Subcutaneous abdominal adipose tissue (tissue), 5 donors: Measurements from ENCODE around the gene DENND4A.

Experiments
- H3K27ac ChIP-seq: one replicate; pipeline ENCODE4 v1.7.0; 2013; ENCODE audit warnings: low read depth, mild to moderate bottlenecking, inconsistent platforms, low read length, moderate library complexity
- H3K27me3 ChIP-seq, 5 donors: one replicate each; pipeline ENCODE4 v1.7.0; 2013; ENCODE audit warnings: low read length in 5 of 5, inconsistent platforms in 1 of 5; ENCODE audit not compliant: control insufficient read depth in 5 of 5, insufficient read depth in 4 of 5
- H3K36me3 ChIP-seq, 5 donors: one replicate each; pipeline ENCODE4 v1.7.0; 2013; ENCODE audit warnings: low read length in 5 of 5; ENCODE audit not compliant: control insufficient read depth in 5 of 5, insufficient read depth in 5 of 5
- H3K4me1 ChIP-seq, 5 donors: one replicate each; pipeline ENCODE4 v1.7.0; 2013; ENCODE audit warnings: low read length in 5 of 5, mild to moderate bottlenecking in 3 of 5, moderate library complexity in 1 of 5; ENCODE audit not compliant: control insufficient read depth in 5 of 5, insufficient read depth in 5 of 5
- H3K4me3 ChIP-seq, 5 donors: one replicate each; pipeline ENCODE4 v1.7.0; 2013; ENCODE audit warnings: low read length in 5 of 5, low read depth in 1 of 5
- H3K9ac ChIP-seq, 5 donors: one replicate each; pipeline ENCODE4 v1.7.0; 2013; ENCODE audit warnings: low read length in 5 of 5, mild to moderate bottlenecking in 4 of 5, moderate library complexity in 3 of 5
- H3K9me3 ChIP-seq, 5 donors: one replicate each; pipeline ENCODE4 v1.7.0; 2013; ENCODE audit warnings: low read length in 5 of 5; ENCODE audit not compliant: control insufficient read depth in 5 of 5
- donor health status: healthy.
- donor health status: healthy.
- donor health status: healthy.
- donor health status: healthy.
- donor health status: healthy.

Gene DENND4A

DNA sequence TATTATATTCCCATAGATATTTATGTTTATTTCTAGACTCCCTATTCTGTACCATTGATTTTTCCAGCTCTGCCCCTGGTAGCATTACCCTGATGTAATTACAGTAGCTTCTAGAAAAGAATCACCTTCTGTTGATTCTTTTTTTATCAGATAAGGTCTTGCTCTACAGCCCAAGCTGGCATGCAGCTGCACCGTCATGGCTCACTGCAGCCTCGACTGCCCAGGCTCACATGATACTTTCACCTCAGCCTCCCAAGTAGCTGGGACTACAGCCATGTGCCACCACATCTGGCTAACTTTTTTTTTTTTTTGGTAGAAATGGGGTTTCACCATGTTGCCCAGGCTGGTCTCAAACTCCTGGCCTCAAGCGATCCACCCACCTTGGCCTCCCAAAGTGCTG is 128.6 kb downstream of the DENND4A start:
- no peak overlapping the region for H3K4me3 ChIP-seq
- peaks cover 22 to 57% (median 34%) of the 10 kb centered on the region in 5 donors for H3K36me3 ChIP-seq
- no peak overlapping the region for H3K9ac ChIP-seq
- H3K27ac ChIP-seq: no peak overlapping the region
- no peaks in the 10 kb centered on the region for H3K27me3 ChIP-seq
- H3K4me1 ChIP-seq: no peaks in the 10 kb centered on the region
- H3K9me3 ChIP-seq: no peaks in the 10 kb centered on the region

DNA sequence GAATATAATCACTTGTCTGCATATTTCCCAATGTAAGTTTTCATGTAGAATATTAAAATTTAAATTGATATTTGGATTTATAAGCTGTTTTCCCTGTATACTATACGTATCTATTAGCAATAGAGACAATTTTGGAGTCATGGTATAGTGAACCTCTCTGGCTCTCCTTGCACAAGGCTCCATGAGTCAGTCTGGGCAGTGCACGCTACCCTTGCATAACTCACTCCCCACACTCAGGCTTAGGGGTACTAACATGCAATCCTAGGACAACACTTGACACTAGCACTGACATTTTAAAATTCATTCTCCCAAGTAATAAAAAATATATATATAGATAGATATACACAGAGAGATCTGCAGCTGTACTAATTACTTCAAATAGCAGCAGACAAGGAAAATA is 131.2 kb downstream of the DENND4A start:
- Histone ChIP-seq H3K4me1 (no peaks in the 10 kb centered on the region), H3K9me3 (no peaks in the 10 kb centered on the region), H3K27ac (no peak overlapping the region), H3K9ac (no peak overlapping the region), H3K36me3 (peaks cover 15 to 42% (median 25%) of the 10 kb centered on the region in 5 donors), H3K27me3 (no peaks in the 10 kb centered on the region), H3K4me3 (no peak overlapping the region)

DNA sequence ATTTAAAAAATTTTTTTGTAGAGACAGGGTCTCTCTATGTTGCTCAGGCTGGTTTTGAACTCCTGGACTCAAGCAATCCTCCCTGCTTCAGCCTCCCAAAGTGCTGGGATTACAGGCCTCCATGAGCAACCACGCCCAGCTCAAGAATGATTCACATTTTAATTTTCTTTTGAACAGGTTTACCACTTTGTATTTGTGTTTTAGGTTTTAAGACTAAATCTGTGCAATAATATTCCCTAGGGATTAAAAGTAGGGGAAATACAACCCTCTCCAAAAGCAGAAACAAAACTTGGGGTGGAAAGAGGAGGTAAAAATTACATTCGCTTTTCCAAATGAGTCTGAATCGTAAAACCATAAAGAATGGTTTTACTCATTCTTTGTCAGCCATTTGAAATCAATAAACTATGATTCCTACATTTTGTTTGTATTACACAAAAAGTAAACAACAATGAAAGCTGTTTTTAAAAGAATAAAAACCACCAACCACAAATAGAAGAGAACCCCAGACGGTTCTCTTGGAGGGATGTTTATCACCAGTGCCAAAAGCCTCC is 132.5 kb downstream of the DENND4A start:
- Histone ChIP-seq H3K4me3 (no peak overlapping the region), H3K36me3 (peaks cover 10 to 41% (median 26%) of the 10 kb centered on the region in 5 donors), H3K27ac (no peak overlapping the region), H3K9me3 (no peaks in the 10 kb centered on the region), H3K9ac (no peak overlapping the region), H3K4me1 (no peaks in the 10 kb centered on the region), H3K27me3 (no peaks in the 10 kb centered on the region)

DNA sequence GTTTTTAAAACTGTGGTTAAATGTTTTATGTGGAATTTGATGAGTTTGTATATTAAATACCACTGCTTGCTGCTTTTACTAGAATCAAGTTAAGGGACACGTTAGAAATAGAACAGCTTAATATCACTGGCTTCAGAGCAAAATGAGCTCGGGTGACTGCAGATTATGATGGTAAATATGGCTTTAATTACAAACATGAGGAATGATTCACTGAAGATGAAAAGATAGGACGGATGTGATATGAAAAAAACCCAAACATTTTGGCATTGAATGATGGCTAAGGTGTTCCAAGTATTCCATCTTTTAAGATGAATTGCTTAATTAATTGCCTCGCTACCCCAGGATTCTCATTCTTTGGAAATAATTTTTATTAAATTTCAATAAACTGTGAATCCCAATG is 136.6 kb downstream of the DENND4A start:
- no peaks in the 10 kb centered on the region for H3K9me3 ChIP-seq
- no peak overlapping the region for H3K27ac ChIP-seq
- no peaks in the 10 kb centered on the region for H3K27me3 ChIP-seq
- H3K4me1 ChIP-seq: no peaks in the 10 kb centered on the region
- H3K9ac ChIP-seq: no peak overlapping the region
- peaks cover 21 to 52% (median 33%) of the 10 kb centered on the region in 5 donors for H3K36me3 ChIP-seq
- H3K4me3 ChIP-seq: no peak overlapping the region

DNA sequence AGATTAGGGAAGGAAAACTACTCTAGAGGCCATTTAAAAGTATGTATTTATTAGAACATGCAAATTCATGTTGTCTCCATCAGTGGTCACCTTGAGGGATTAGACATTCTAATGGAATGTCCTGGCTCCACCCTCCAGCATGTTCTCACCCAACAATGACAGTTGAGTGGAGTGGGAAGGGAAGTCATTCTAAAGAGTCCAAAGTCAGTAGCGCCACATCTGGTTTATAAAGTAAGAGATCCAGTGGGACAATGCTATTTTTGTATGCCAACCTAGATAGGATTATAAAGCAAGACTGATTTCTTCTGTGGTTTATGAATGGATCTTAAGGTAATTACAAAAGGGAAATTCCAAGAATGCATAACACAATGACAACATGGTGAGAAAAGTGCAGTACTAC is 137.1 kb downstream of the DENND4A start:
- Histone ChIP-seq H3K9me3 (no peaks in the 10 kb centered on the region), H3K4me3 (no peak overlapping the region), H3K36me3 (peaks cover 19 to 56% (median 32%) of the 10 kb centered on the region in 5 donors), H3K9ac (no peak overlapping the region), H3K4me1 (no peaks in the 10 kb centered on the region), H3K27me3 (no peaks in the 10 kb centered on the region), H3K27ac (no peak overlapping the region)

DNA sequence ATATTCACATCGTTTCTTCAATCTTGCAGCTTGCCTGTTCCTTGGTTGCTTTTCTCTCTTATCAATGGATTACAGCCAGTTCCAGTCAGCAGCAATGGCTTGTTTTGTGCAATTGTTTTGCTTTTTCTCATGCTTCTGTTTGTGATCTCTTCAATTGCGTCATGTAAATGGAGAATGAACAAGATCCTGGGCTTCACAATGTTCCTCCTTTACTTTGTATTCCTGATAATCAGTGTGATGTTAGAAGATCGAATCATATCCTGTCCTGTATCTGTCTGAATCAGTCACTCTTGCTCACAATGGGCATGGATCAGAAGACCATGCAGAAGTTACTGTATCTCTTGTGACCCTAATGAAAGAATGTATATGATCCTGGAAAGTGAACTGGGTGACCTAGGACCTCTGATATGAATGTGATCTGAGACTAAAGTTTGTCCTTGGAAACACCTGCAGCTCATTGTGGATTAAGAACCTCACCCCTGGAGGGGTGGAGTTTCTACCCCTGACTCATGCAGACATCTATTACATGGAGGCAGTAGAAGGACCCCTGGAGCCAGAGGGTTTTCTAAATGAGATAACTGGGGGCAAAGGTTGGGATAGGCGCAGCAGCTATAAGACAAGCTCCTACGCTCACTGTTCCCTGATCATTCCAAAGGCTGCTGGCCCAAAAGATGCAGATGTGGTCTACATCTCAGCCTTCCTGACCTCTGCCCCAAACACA is 138.1 kb downstream of the DENND4A start:
- Histone ChIP-seq H3K4me1 (no peaks in the 10 kb centered on the region), H3K4me3 (no peak overlapping the region), H3K9ac (no peak overlapping the region), H3K27me3 (no peaks in the 10 kb centered on the region), H3K9me3 (no peaks in the 10 kb centered on the region), H3K27ac (no peak overlapping the region), H3K36me3 (peaks cover 17 to 57% (median 32%) of the 10 kb centered on the region in 5 donors)

DNA sequence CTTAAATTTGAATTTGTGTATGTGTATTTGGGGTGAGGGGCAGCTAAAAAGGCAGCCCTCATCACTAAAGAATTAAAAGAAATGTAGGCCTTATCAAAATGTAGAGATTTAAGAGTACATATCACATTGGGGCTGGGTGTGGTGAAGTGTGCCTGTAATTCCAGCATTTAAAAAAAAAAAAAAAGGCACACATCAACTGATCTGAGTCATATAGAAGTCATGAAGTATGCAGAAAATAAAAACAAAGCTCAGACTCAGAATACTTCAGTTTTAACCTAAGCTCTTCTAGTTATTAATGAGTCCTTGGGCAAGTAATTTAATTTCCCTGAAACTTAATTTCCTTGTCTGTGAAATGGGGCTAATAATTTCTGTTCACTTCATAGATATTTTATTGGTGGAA is 138.8 kb downstream of the DENND4A start:
- H3K36me3 ChIP-seq: peaks cover 17 to 57% (median 32%) of the 10 kb centered on the region in 5 donors
- H3K4me1 ChIP-seq: no peaks in the 10 kb centered on the region
- no peak overlapping the region for H3K9ac ChIP-seq

DNA sequence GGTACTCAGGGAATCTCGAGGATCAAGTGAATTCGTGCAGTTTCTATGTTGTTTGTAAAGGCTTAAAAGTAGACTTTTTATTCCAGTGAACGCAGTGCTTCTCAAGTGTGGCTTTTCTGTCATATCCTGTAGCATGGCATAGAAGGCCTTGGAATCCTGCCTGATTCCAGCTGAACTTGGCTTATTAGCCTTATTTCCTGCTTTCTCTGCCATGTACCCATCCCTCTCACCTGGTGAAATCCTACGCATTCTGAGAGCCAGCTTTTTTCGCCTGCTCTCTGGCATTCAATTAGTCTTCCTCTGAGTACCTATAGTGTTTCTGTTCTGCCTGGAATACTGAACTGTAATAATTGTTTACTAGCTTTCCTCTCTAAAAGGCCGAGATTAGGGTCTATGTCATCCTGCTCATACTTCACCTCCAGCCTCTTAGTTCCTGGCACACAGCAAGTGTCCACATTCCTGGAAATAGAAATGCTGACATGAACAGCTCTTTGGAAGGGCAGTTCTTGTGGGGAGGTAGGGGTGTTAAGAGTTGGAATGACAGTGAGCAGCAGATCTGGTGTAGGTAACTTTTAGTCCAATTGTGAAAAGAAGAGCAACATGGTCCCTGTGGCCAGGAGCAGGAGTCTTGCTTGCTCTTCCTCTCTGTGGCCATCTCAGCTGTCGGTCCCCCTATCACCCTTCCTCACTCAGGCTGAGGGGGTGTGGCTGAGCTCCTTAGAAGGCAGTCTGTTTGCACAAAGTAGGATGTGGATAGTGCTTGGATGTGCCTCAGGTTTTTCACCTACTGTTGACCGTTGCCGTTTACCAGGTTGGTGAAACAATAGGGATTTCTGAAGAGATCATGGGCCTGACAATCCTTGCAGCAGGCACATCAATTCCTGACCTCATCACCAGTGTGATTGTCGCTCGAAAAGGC is 140.0 kb downstream of the DENND4A start:
- H3K27me3 ChIP-seq: no peaks in the 10 kb centered on the region
- H3K36me3 ChIP-seq: peaks cover 17 to 51% (median 30%) of the 10 kb centered on the region in 5 donors
- no peak overlapping the region for H3K9ac ChIP-seq
- H3K4me3 ChIP-seq: no peak overlapping the region
- no peaks in the 10 kb centered on the region for H3K4me1 ChIP-seq
- no peak overlapping the region for H3K27ac ChIP-seq
- H3K9me3 ChIP-seq: no peaks in the 10 kb centered on the region

More for the DNA sequence above, 138.8 kb downstream of the DENND4A start:
- H3K27me3 ChIP-seq: no peaks in the 10 kb centered on the region
- no peaks in the 10 kb centered on the region for H3K9me3 ChIP-seq
- no peak overlapping the region for H3K27ac ChIP-seq
- no peak overlapping the region for H3K4me3 ChIP-seq

GRCh38 chr15:65651042-65651322 is 141.1 kb downstream of the DENND4A start:
- no peaks in the 10 kb centered on the region for H3K4me1 ChIP-seq
- H3K4me3 ChIP-seq: no peak overlapping the region
- H3K27ac ChIP-seq: no peak overlapping the region
- no peaks in the 10 kb centered on the region for H3K9me3 ChIP-seq
- no peak overlapping the region for H3K9ac ChIP-seq
- H3K27me3 ChIP-seq: no peaks in the 10 kb centered on the region
- peaks cover 17 to 49% (median 29%) of the 10 kb centered on the region in 5 donors for H3K36me3 ChIP-seq
